ENCODE measurements around the gene JSRP1. TPM values are rescaled to one million over a fixed set of nuclear protein-coding genes. Genes with fewer than 3 reads are reported as not detected.

The JSRP1 gene
- total RNA-seq, 8 experiments from 2014 or later = 0.43 to 2.0 (median 1.1) TPM

DNA sequence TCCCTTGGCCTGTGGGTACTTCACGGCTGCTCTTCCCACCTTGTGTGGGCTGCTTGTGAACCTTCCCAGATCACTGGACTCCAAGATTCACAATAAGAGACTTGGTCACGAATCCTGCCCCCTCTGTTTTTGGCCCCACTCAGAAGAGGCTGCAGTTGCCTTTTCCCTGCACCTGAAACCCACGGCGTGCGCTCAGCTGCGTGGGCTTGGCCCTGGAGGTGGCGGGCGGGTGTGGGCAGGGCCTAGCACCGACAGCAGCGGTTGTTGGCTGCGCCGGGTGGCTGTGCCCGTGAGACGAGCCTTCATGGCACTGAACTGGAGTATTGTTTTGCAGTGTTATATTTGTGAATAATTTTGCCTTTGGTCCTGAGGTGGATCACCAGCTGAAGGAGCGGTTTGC is 53.9 kb downstream of the JSRP1 start:
- H3K4me1 ChIP-seq (replicated peaks in 1 of 2) = peaks cover 2 to 14% of the 10 kb centered on the region in 2 donors
- in situ Hi-C loops (cut with MboI; ENCODE audit: low pct_unique_long_range_greater_than_20kb in 2 of 9, low sequenced_read_pairs in 9 of 9, unreplicated experiment in 9 of 9) = no loop called here
- H3K4me3 ChIP-seq = no peak overlapping the region
- ATAC-seq (replicated peaks in 6 of 8) = no peak
- 94 to 100% (median 97%) methylated on average over 1 to 7 of the region's 15 CpGs; no CpG with 5 or more reads in 6 of the 10 experiments for WGBS, 10 experiments
- no peak overlapping the region for H3K27ac ChIP-seq

Other genes starting within 250 kb of the JSRP1 start
- gene BTBD2, start 240.7 kb downstream of the JSRP1 start, total RNA-seq = 10 to 100 TPM; 20.3 to 92.3 (median 57.2) TPM
- gene MKNK2, start 205.2 kb downstream of the JSRP1 start, total RNA-seq = 10 to 100 TPM; 33.0 to 95.2 (median 50.9) TPM
- 10 to 100 TPM in 4 of 8 experiments, 1 to 10 TPM in 4; 7.2 to 16.3 (median 10.0) TPM for gene MOB3A, start 160.1 kb downstream of the JSRP1 start, total RNA-seq
- 1 to 10 TPM; 1.6 to 4.5 (median 3.2) TPM for gene IZUMO4, start 159.5 kb downstream of the JSRP1 start, total RNA-seq
- gene AP3D1, start 104.9 kb downstream of the JSRP1 start, total RNA-seq = 100 to 1,000 TPM in 2 of 8 experiments, 10 to 100 TPM in 6; 59.6 to 122 (median 78.8) TPM
- 10 to 100 TPM in 5 of 8 experiments, 1 to 10 TPM in 3; 3.4 to 27.9 (median 13.7) TPM for gene DOT1L, start 92.5 kb downstream of the JSRP1 start, total RNA-seq
- gene PLEKHJ1, start 20.1 kb downstream of the JSRP1 start, total RNA-seq = 10 to 100 TPM; 45.2 to 86.4 (median 52.2) TPM
- gene SF3A2, start 19.6 kb downstream of the JSRP1 start, total RNA-seq = 10 to 100 TPM; 13.1 to 72.6 (median 49.9) TPM
- 1 to 10 TPM in 6 of 8 experiments, under 1 TPM in 2; 0.36 to 4.1 (median 2.0) TPM for gene AMH, start 7.1 kb downstream of the JSRP1 start, total RNA-seq
- gene PEAK3, start 25.8 kb upstream of the JSRP1 start, total RNA-seq = 1 to 10 TPM in 1 of 8 experiments, under 1 TPM in 7; 0.15 to 1.3 (median 0.52) TPM
- gene LINGO3, start 51.7 kb upstream of the JSRP1 start, total RNA-seq = 1 to 10 TPM in 1 of 8 experiments, under 1 TPM in 4, not detected in 3; 0.27 to 1.4 (median 0.35) TPM
- 100 to 1,000 TPM; 143 to 444 (median 296) TPM for gene LSM7, start 72.2 kb upstream of the JSRP1 start, total RNA-seq
- 10 to 100 TPM; 22.2 to 77.9 (median 36.5) TPM for gene SPPL2B, start 72.3 kb upstream of the JSRP1 start, total RNA-seq
- gene TMPRSS9, start 103.8 kb upstream of the JSRP1 start, total RNA-seq = 1 to 10 TPM in 3 of 8 experiments, under 1 TPM in 4, not detected in 1; 0.33 to 4.1 (median 0.56) TPM
- gene TIMM13, start 171.2 kb upstream of the JSRP1 start, total RNA-seq = 100 to 1,000 TPM in 2 of 8 experiments, 10 to 100 TPM in 6; 51.8 to 145 (median 85.3) TPM
- 100 to 1,000 TPM in 2 of 8 experiments, 10 to 100 TPM in 6; 29.7 to 100 (median 36.7) TPM for gene LMNB2, start 200.5 kb upstream of the JSRP1 start, total RNA-seq
- 10 to 100 TPM in 7 of 8 experiments, 1 to 10 TPM in 1; 9.4 to 80.4 (median 20.8) TPM for gene GADD45B, start 219.7 kb upstream of the JSRP1 start, total RNA-seq